D721Med (cell line): Measurements from ENCODE around the gene GRM7.

ENCODE experiments used
- DNase-seq: peaks from one replicate; pipeline ENCODE4 v3.0.0; 2011; ENCODE audit warnings: low spot score; ENCODE audit not compliant: insufficient read length
- FAIRE-seq: peaks from 2 replicates; lab custom pipeline; 2011; peaks lifted over from hg19 to GRCh38; lab: Jason Lieb, UNC
- TF ChIP-seq, protein P1 (sequence below): IDR thresholded peaks from 2 replicates; pipeline ENCODE4 v1.5.1; 2012; ENCODE audit warnings: mild to moderate bottlenecking, control low read depth; ENCODE audit not compliant: insufficient read depth; ENCODE audit errors: missing control alignments

GRM7 gene

GRCh38 chr3:7249493-7250076 lies 388.7 kb downstream of the GRM7 start:
- TF ChIP-seq, protein P1, sequence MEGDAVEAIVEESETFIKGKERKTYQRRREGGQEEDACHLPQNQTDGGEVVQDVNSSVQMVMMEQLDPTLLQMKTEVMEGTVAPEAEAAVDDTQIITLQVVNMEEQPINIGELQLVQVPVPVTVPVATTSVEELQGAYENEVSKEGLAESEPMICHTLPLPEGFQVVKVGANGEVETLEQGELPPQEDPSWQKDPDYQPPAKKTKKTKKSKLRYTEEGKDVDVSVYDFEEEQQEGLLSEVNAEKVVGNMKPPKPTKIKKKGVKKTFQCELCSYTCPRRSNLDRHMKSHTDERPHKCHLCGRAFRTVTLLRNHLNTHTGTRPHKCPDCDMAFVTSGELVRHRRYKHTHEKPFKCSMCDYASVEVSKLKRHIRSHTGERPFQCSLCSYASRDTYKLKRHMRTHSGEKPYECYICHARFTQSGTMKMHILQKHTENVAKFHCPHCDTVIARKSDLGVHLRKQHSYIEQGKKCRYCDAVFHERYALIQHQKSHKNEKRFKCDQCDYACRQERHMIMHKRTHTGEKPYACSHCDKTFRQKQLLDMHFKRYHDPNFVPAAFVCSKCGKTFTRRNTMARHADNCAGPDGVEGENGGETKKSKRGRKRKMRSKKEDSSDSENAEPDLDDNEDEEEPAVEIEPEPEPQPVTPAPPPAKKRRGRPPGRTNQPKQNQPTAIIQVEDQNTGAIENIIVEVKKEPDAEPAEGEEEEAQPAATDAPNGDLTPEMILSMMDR, result no peak
- FAIRE-seq (peak; percentile 61), DNase-seq (no peak)

GRCh38 chr3:7254251-7254650 lies 393.3 kb downstream of the GRM7 start:
- TF ChIP-seq, protein P1, result no peak
- no peak for DNase-seq
- FAIRE-seq, result no peak

DNA sequence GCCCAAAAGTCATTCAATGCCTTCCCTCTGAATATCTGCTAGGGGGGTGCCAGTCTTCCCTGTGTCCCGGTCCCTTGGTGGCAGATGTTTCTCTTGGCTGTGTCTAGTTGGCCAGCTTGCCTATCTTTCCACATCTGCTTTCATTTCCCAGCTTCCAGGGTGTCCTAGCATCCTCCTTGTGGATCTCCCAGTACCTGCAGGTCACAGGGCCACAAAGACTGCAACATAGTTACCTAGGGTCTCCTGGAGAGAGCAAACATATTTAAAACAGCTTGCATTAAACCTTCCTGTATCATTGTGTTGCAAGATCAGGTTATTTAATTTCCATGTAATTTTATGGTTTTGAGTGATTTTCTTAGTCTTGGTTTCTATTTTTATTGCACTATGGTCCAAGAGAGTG lies 400.1 kb downstream of the GRM7 start:
- TF ChIP-seq, protein P1, result no peak
- DNase-seq, result no peak
- FAIRE-seq, result no peak

DNA sequence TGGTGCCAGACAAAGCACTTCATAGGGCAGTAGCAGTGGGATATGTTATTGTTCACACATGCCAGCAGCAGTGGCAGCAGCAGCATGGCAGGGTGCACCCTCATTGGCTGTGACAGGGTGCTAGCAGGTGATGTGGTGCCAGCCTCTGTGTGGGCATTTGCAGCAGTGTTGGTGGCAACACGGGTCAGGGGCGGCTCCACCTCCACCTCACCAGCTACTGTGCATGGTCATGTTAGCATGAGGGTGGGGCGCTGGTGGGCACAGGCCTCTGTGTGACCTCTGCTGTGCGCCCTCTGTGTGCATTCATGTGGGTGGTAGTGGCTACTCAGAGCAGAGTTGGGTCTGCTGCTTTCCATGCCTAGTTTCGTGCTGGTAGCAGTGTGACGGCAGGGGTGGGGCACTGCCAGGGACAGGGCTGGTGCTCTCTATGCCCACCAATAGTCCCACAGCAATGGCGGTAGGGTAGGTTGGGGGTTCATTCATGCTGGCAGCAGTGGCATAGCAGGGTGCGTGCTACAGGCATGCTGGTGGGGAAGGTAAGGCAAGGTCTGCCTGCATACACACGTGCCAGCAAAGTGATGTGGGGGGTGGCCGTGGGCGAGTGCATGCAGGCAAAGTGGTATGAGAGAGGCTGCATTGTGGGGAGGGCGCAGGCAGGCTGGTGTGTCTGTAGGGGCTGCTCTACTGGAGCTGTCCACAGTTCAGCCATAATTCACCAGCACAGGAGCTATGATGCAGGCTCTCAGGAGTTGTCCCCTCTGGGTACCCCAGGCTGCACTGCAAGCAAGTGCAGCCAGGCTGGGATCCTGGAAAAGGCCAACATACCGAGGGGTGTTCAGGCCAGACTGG lies 402.7 kb downstream of the GRM7 start:
- DNase-seq (no peak), FAIRE-seq (no peak)
- TF ChIP-seq, protein P1, result no peak

GRCh38 chr3:7264196-7264526 lies 403.2 kb downstream of the GRM7 start:
- DNase-seq (no peak), FAIRE-seq (no peak)
- TF ChIP-seq, protein P1, result no peak

DNA sequence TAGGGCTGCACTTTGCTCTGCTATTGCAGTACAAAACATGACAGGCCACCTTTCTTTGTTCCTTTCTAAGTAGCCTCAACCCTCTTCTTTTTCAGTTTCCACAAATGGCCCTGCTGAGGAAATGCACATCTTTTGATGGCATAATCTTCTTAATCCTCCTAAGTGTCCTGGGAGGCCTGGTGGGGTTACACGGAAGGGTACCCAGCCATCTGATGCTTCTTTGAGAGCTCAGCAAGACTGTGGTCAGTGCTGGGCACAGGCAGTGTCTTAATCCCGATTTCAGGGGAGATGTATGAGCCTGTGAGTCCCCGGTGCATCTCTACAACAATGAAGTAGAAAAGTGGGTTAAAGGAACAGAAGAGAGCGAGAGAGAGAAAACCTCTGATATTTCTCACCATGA lies 404.8 kb downstream of the GRM7 start:
- TF ChIP-seq, protein P1, result no peak
- no peak for FAIRE-seq
- DNase-seq, result peak; percentile 17

- DNase-seq, result no peak
- TF ChIP-seq, protein P1, result no peak
- FAIRE-seq, result no peak
Observed at GRCh38 chr3:7266551-7266950, 405.6 kb downstream of the GRM7 start.
